ENCODE data around the gene IL3.

GRCh38 chr5:132079081-132079480, 18.6 kb downstream of the IL3 start:
- TF ChIP-seq CTCF (IDR thresholded peaks at IDR 0.05) (no peak), REST (IDR thresholded peaks at IDR 0.05; ENCODE audit: insufficient read depth in 1 of 2, low read depth in 2 of 2, low read length in 1 of 2) (no peak)

Data from Panc1 (cell line).